ENCODE data around the gene UIMC1.

UIMC1 gene

GRCh38 chr5:176952531-176953193 is 53.9 kb downstream of the UIMC1 start:
- no peak for DNase-seq

- no peak for DNase-seq
Measured at GRCh38 chr5:176948458-176948857, 58.1 kb downstream of the UIMC1 start.

GRCh38 chr5:176947847-176948246 is 58.7 kb downstream of the UIMC1 start:
- DNase-seq = no peak

- no peak for DNase-seq
Measured at GRCh38 chr5:176944268-176944667, 62.3 kb downstream of the UIMC1 start.

- no peak for DNase-seq
Measured at GRCh38 chr5:176943816-176944215, 62.8 kb downstream of the UIMC1 start.

- DNase-seq = no peak
Measured at GRCh38 chr5:176941951-176942350, 64.6 kb downstream of the UIMC1 start.

GRCh38 chr5:176938472-176938871 is 68.1 kb downstream of the UIMC1 start:
- no peak for DNase-seq

- no peak for DNase-seq
Measured at GRCh38 chr5:176935017-176935416, 71.6 kb downstream of the UIMC1 start.

- no peak for DNase-seq
Measured at GRCh38 chr5:176934309-176934930, 72.2 kb downstream of the UIMC1 start.

GRCh38 chr5:176929654-176930053 is 76.9 kb downstream of the UIMC1 start:
- DNase-seq = no peak

- DNase-seq = no peak
Measured at GRCh38 chr5:176927562-176927961, 79.0 kb downstream of the UIMC1 start.

GRCh38 chr5:176922817-176923216 is 83.8 kb downstream of the UIMC1 start:
- no peak for DNase-seq

- DNase-seq = no peak
Measured at GRCh38 chr5:176921714-176922113, 84.9 kb downstream of the UIMC1 start.

- no peak for DNase-seq
Measured at GRCh38 chr5:176918613-176919012, 88.0 kb downstream of the UIMC1 start.

GRCh38 chr5:176916337-176916736 is 90.2 kb downstream of the UIMC1 start:
- DNase-seq = no peak

- no peak for DNase-seq
Measured at GRCh38 chr5:176915906-176916305, 90.7 kb downstream of the UIMC1 start.

GRCh38 chr5:176912115-176912514 is 94.5 kb downstream of the UIMC1 start:
- no peak for DNase-seq

GRCh38 chr5:176908675-176909368 is 97.8 kb downstream of the UIMC1 start:
- no peak for DNase-seq

- DNase-seq = no peak
Measured at GRCh38 chr5:176906796-176907195, 99.8 kb downstream of the UIMC1 start.

- DNase-seq = no peak
Measured at GRCh38 chr5:176906126-176906525, 100.5 kb downstream of the UIMC1 start.

GRCh38 chr5:176904276-176904675 is 102.3 kb downstream of the UIMC1 start:
- no peak for DNase-seq

- DNase-seq = no peak
Measured at GRCh38 chr5:176902911-176903664, 103.5 kb downstream of the UIMC1 start.

- no peak for DNase-seq
Measured at GRCh38 chr5:176902102-176902814, 104.3 kb downstream of the UIMC1 start.

All from NCI-H1436 treated with DMSO at 0.1 percent for 48 hours (cell line).